Stimulated activated naive CD8-positive, alpha-beta T cell treated with anti-CD3 and anti-CD28 coated beads, Interleukin-15, Interleukin-2, amounts not matched to agents 100 ng/mL and 50 ng/mL, for 24 hours (primary cell): Measurements from ENCODE around the gene RSAD1.

Experiments
- H3K27ac Mint-ChIP-seq: one replicate; pipeline ENCODE4 v1.8.0; 2021; ENCODE audit warnings: mild to moderate bottlenecking, mixed read lengths
- H3K27me3 Mint-ChIP-seq: one replicate; pipeline ENCODE4 v1.8.0; 2021; ENCODE audit warnings: mixed read lengths
- H3K36me3 Mint-ChIP-seq: one replicate; pipeline ENCODE4 v1.8.0; 2021; ENCODE audit warnings: low read depth, mixed read lengths
- H3K4me1 Mint-ChIP-seq: one replicate; pipeline ENCODE4 v1.8.0; 2021; ENCODE audit warnings: low read depth, mixed read lengths
- H3K4me3 Mint-ChIP-seq: one replicate; pipeline ENCODE4 v1.8.0; 2021; ENCODE audit warnings: mild to moderate bottlenecking, mixed read lengths
- H3K9me3 Mint-ChIP-seq: one replicate; pipeline ENCODE4 v1.8.0; 2021; ENCODE audit warnings: mixed read lengths

Gene RSAD1

GRCh38 chr17:50448643-50449042, 30.0 kb upstream of the RSAD1 start:
- Mint-ChIP-seq H3K4me1 (no peaks in the 10 kb centered on the region), H3K9me3 (no peaks in the 10 kb centered on the region), H3K4me3 (no peak overlapping the region), H3K36me3 (no peaks in the 10 kb centered on the region), H3K27ac (no peak overlapping the region), H3K27me3 (no peaks in the 10 kb centered on the region)

- Mint-ChIP-seq H3K36me3 (no peaks in the 10 kb centered on the region), H3K9me3 (no peaks in the 10 kb centered on the region), H3K27ac (no peak overlapping the region), H3K4me1 (no peaks in the 10 kb centered on the region), H3K4me3 (no peak overlapping the region), H3K27me3 (no peaks in the 10 kb centered on the region)
Observed at GRCh38 chr17:50451943-50452629, 26.6 kb upstream of the RSAD1 start.

GRCh38 chr17:50452630-50453300, 25.9 kb upstream of the RSAD1 start:
- Mint-ChIP-seq H3K27me3 (no peaks in the 10 kb centered on the region), H3K27ac (no peak overlapping the region), H3K36me3 (no peaks in the 10 kb centered on the region), H3K4me1 (no peaks in the 10 kb centered on the region), H3K4me3 (no peak overlapping the region), H3K9me3 (no peaks in the 10 kb centered on the region)

GRCh38 chr17:50453901-50454300, 24.8 kb upstream of the RSAD1 start:
- Mint-ChIP-seq H3K27ac (no peak overlapping the region), H3K9me3 (no peaks in the 10 kb centered on the region), H3K36me3 (no peaks in the 10 kb centered on the region), H3K4me3 (no peak overlapping the region), H3K27me3 (no peaks in the 10 kb centered on the region), H3K4me1 (no peaks in the 10 kb centered on the region)

- no peak overlapping the region for H3K4me3 Mint-ChIP-seq
- H3K36me3 Mint-ChIP-seq, result no peaks in the 10 kb centered on the region
- H3K9me3 Mint-ChIP-seq, result no peaks in the 10 kb centered on the region
- no peaks in the 10 kb centered on the region for H3K27me3 Mint-ChIP-seq
- no peaks in the 10 kb centered on the region for H3K4me1 Mint-ChIP-seq
- H3K27ac Mint-ChIP-seq, result no peak overlapping the region
Observed at GRCh38 chr17:50457621-50458020, 21.0 kb upstream of the RSAD1 start.

- H3K4me3 Mint-ChIP-seq, result no peak overlapping the region
- no peaks in the 10 kb centered on the region for H3K9me3 Mint-ChIP-seq
- no peak overlapping the region for H3K27ac Mint-ChIP-seq
- no peaks in the 10 kb centered on the region for H3K27me3 Mint-ChIP-seq
- no peaks in the 10 kb centered on the region for H3K4me1 Mint-ChIP-seq
- H3K36me3 Mint-ChIP-seq, result no peaks in the 10 kb centered on the region
Observed at GRCh38 chr17:50458270-50458669, 20.4 kb upstream of the RSAD1 start.

GRCh38 chr17:50458701-50459676, 19.7 kb upstream of the RSAD1 start:
- Mint-ChIP-seq H3K9me3 (no peaks in the 10 kb centered on the region), H3K27ac (no peak overlapping the region), H3K36me3 (no peaks in the 10 kb centered on the region), H3K4me3 (no peak overlapping the region), H3K4me1 (no peaks in the 10 kb centered on the region), H3K27me3 (no peaks in the 10 kb centered on the region)

GRCh38 chr17:50459756-50460155, 18.9 kb upstream of the RSAD1 start:
- Mint-ChIP-seq H3K27ac (no peak overlapping the region), H3K4me3 (no peak overlapping the region)

GRCh38 chr17:50460831-50461526, 17.7 kb upstream of the RSAD1 start:
- Mint-ChIP-seq H3K27me3 (no peaks in the 10 kb centered on the region), H3K4me3 (no peak overlapping the region), H3K36me3 (no peaks in the 10 kb centered on the region), H3K4me1 (no peaks in the 10 kb centered on the region), H3K9me3 (no peaks in the 10 kb centered on the region), H3K27ac (no peak overlapping the region)

More at GRCh38 chr17:50459756-50460155, 18.9 kb upstream of the RSAD1 start:
- Mint-ChIP-seq H3K27me3 (no peaks in the 10 kb centered on the region), H3K9me3 (no peaks in the 10 kb centered on the region), H3K4me1 (no peaks in the 10 kb centered on the region), H3K36me3 (no peaks in the 10 kb centered on the region)

- H3K27ac Mint-ChIP-seq, result no peak overlapping the region
- H3K9me3 Mint-ChIP-seq, result no peaks in the 10 kb centered on the region
- H3K36me3 Mint-ChIP-seq, result no peaks in the 10 kb centered on the region
- no peaks in the 10 kb centered on the region for H3K4me1 Mint-ChIP-seq
- H3K27me3 Mint-ChIP-seq, result no peaks in the 10 kb centered on the region
- no peak overlapping the region for H3K4me3 Mint-ChIP-seq
Observed at GRCh38 chr17:50461550-50462132, 17.0 kb upstream of the RSAD1 start.

GRCh38 chr17:50462446-50462845, 16.2 kb upstream of the RSAD1 start:
- Mint-ChIP-seq H3K27me3 (peaks cover under 1% of the 10 kb centered on the region), H3K4me3 (no peak overlapping the region), H3K4me1 (no peaks in the 10 kb centered on the region), H3K9me3 (no peaks in the 10 kb centered on the region), H3K27ac (no peak overlapping the region), H3K36me3 (no peaks in the 10 kb centered on the region)

GRCh38 chr17:50464121-50464520, 14.5 kb upstream of the RSAD1 start:
- H3K9me3 Mint-ChIP-seq, result no peaks in the 10 kb centered on the region
- no peak overlapping the region for H3K27ac Mint-ChIP-seq
- peaks cover 12% of the 10 kb centered on the region for H3K27me3 Mint-ChIP-seq
- no peaks in the 10 kb centered on the region for H3K36me3 Mint-ChIP-seq
- no peak overlapping the region for H3K4me3 Mint-ChIP-seq
- peaks cover 5% of the 10 kb centered on the region for H3K4me1 Mint-ChIP-seq

GRCh38 chr17:50464736-50465135, 13.9 kb upstream of the RSAD1 start:
- Mint-ChIP-seq H3K36me3 (no peaks in the 10 kb centered on the region), H3K4me3 (no peak overlapping the region), H3K27me3 (peaks cover 12% of the 10 kb centered on the region), H3K9me3 (no peaks in the 10 kb centered on the region), H3K4me1 (peaks cover 5% of the 10 kb centered on the region), H3K27ac (no peak overlapping the region)

GRCh38 chr17:50465171-50465570, 13.5 kb upstream of the RSAD1 start:
- peaks cover 5% of the 10 kb centered on the region for H3K4me1 Mint-ChIP-seq
- H3K4me3 Mint-ChIP-seq, result no peak overlapping the region
- no peak overlapping the region for H3K27ac Mint-ChIP-seq
- H3K27me3 Mint-ChIP-seq, result peaks cover 12% of the 10 kb centered on the region
- no peaks in the 10 kb centered on the region for H3K36me3 Mint-ChIP-seq
- no peaks in the 10 kb centered on the region for H3K9me3 Mint-ChIP-seq
